GM18502 (cell line): ENCODE results near the gene NTPCR.
"Not testable (repeated sequence)": the region's sequence is repeated elsewhere in the genome, so short reads cannot be mapped to it uniquely, and the experiment has no call there.

ENCODE experiments used
- ATAC-seq: cut with Tn5 transposase; IDR thresholded peaks from one replicate; pipeline ENCODE4 v1.9.1; 2021; ENCODE audit warnings: mild to moderate bottlenecking; ENCODE audit not compliant: unreplicated experiment, poor library complexity

The NTPCR gene

GRCh38 chr1:232983375-232983774 lies 33.0 kb downstream of the NTPCR start:
- ATAC-seq, result no peak

GRCh38 chr1:232983817-232984567 lies 33.6 kb downstream of the NTPCR start:
- no peak for ATAC-seq

GRCh38 chr1:232984577-232985425 lies 34.4 kb downstream of the NTPCR start:
- no peak for ATAC-seq

GRCh38 chr1:232985882-232986526 lies 35.6 kb downstream of the NTPCR start:
- ATAC-seq, result no peak

- no peak for ATAC-seq
Measured at GRCh38 chr1:232986527-232986922, 36.1 kb downstream of the NTPCR start.

GRCh38 chr1:232987046-232987773 lies 36.8 kb downstream of the NTPCR start:
- no peak for ATAC-seq

GRCh38 chr1:232987774-232988140 lies 37.3 kb downstream of the NTPCR start:
- ATAC-seq, result no peak

DNA sequence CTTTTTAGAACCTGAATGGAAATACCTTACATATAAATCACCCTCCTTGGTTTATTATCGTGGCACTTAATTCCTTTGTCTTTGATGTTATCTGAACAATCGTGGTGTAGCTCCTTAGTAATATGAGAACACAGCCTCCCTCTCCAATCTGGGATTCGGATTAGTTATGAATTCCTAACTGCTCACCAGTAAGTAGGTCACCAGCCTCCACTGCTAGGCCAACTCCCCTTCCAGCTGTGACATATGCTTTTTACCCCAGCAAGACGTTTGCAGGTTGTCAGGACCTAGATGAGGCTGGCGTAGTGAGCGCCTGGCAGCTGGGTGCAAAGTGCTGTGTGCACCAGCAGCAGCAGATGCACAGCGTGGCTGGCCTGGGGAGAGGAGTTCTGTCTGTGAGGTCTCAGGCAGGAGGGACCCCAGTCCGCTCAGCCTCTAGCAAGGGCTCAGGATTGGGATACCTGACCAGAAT lies 38.2 kb downstream of the NTPCR start:
- no peak for ATAC-seq

GRCh38 chr1:232990176-232991128 lies 40.0 kb downstream of the NTPCR start:
- no peak for ATAC-seq

DNA sequence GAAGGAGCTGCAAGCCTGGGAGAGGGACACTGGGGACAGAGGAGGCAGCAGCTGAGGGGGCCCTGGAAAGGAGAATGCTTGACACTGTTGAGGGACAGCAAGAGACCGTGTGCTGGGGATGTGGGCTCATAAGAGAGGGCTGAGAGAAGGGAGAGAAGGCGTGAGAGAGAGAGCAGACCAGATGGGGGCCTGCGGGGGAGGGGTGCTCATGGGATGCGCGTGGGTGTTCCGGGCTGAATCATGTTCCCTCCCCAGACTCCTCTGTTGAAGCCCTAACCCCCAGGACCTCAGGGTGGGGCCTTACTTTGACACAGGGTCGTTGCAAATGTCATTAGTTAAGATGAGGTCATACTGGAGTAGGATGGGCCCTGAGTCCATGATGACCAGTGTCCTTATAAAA lies 40.8 kb downstream of the NTPCR start:
- no peak for ATAC-seq

- ATAC-seq, result no peak
Measured at GRCh38 chr1:232992227-232992626, 41.8 kb downstream of the NTPCR start.

DNA sequence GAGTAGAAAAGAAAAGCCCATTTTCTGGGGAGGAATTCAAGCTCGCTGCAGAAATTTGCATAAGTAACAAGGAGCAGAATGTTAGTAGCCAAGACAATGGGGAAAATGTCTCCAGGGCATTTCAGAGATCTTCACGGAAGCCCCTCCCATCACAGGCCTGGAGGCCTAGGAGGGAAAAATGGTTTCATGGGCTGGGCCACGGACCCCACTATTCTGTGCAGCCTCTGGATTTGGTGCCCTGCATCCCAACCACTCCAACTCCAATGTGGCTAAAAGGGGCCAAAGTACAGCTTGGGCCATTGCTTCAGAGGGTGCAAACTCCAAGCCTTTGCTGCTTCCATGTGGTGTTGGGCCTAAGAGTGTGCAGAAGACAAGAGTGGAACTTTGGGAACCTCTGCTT lies 43.1 kb downstream of the NTPCR start:
- no peak for ATAC-seq

GRCh38 chr1:232995189-232995588 lies 44.8 kb downstream of the NTPCR start:
- no peak for ATAC-seq

DNA sequence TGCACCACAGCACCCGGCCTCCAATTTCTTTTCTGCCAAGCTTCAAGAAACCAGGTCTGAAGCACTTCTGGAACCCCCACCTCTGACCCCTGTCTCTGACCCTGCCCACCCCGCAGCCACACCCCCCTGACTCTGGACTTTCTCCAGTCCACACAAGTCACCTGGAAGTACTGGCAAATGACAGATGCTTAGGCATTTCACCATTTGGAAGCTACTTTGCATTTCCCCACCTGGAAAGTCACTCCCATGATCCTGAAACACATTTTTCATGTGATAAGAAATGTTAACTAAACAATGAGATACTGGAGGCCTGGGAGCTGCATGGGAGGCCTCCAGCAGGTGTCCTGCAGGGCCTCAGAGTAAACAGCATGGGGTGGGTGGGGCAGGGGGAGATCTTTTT lies 45.7 kb downstream of the NTPCR start:
- no peak for ATAC-seq

DNA sequence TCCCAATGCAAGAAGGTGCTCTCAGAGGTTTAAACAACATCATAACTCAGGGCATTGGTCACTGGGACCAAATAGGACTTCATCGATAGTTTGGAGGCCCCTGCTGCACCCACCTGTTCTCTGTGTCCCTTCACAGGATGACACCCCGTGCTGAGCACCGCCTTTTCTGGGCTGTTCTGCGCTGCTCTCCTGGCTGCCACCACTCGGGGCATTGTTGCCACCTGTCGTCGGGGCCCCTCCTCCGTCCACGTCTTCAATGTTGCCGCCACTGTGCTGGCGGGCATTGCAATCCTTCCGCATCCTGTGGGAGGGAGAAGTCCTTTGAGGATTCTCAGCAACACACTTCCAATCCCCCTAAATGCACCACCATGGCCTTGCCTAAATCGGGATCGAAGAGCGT lies 47.7 kb downstream of the NTPCR start:
- ATAC-seq, result no peak

- no peak for ATAC-seq
Measured at GRCh38 chr1:232998646-232999045, 48.2 kb downstream of the NTPCR start.

- no peak for ATAC-seq
Measured at GRCh38 chr1:232999956-233000625, 49.7 kb downstream of the NTPCR start.

DNA sequence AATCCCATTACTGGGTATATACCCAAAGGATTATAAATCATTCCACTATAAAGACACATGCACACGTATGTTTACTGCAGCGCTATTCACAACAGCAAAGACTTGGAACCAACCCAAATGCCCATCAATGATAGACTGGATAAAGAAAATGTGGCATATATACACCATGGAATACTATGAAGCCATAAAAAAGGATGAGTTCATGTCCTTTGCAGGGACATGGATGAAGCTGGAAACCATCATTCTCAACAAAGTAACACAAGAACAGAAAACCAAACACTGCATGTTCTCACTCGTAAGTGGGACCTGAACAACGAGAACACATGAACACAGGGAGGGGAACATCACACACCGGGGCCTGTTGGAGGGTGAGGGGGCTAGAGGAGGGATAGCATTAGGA lies 53.2 kb downstream of the NTPCR start:
- ATAC-seq, result not testable (repeated sequence)

GRCh38 chr1:233004451-233004850 lies 54.0 kb downstream of the NTPCR start:
- no peak for ATAC-seq
